Fibroblast of villous mesenchyme (primary cell): ENCODE results near the gene AFF4. TPM values are rescaled to one million over a fixed set of nuclear protein-coding genes. Genes with fewer than 3 reads are reported as not detected.

Experiments
- DNase-seq: peaks from one replicate; pipeline ENCODE4 v3.0.0-alpha.2; 2010; ENCODE audit warnings: low read depth
- H3K4me3 ChIP-seq: 2 replicates; pipeline ENCODE4 v1.5.1; 2011; ENCODE audit warnings: low read depth, mild to moderate bottlenecking, low read length
- small RNA-seq: library from RNA; depleted of rRNA; stranded (forward); fragments of <200 nt; gene quantifications from one replicate; pipeline ENCODE3, GENCODE V24; 2012
- total RNA-seq: library from RNA; depleted of rRNA; stranded (reverse); fragments of >200 nt; gene quantifications from 2 replicates; pipeline ENCODE4 v1.2.3, GENCODE V29; 2012
- TF ChIP-seq, protein P1 (sequence below): IDR thresholded peaks from 2 replicates; pipeline ENCODE4 v1.5.1; 2012; ENCODE audit warnings: low read depth, mild to moderate bottlenecking, low read length; ENCODE audit not compliant: insufficient read depth

AFF4 gene
- total RNA-seq, 1 donor = 95.0 TPM

DNA sequence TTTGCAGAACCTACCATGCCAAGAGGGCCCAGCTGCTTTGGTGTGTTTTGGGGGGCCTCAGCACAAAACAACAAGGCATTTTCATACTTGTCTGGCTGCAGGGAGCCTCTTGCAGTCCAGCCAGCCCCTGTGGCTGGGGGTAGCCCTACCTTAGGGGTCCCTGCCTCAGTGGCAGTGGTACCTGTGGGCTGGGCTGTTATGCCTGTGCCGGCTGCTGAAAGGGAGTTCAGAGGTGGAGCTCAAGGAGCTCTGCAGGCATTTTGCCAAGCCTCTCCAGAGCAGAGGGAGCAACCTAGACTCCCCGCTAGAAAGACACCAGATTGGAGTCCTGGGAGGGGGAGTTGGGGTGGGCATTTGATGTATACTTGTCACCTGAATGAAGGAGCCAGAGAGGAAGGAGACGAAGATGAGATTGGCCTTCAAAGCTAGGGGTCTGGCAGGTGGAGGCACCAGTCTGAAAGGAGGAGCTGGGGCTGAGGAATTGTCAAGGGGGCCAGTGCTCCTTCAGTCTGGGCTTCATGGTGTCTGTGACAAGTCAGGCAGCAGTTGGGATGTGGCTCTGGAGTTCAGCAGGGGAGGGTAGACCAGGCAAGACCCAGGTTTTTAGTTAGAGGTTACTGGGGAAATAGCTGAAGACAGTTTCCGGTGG is 134.5 kb downstream of the AFF4 start:
- TF ChIP-seq, protein P1, sequence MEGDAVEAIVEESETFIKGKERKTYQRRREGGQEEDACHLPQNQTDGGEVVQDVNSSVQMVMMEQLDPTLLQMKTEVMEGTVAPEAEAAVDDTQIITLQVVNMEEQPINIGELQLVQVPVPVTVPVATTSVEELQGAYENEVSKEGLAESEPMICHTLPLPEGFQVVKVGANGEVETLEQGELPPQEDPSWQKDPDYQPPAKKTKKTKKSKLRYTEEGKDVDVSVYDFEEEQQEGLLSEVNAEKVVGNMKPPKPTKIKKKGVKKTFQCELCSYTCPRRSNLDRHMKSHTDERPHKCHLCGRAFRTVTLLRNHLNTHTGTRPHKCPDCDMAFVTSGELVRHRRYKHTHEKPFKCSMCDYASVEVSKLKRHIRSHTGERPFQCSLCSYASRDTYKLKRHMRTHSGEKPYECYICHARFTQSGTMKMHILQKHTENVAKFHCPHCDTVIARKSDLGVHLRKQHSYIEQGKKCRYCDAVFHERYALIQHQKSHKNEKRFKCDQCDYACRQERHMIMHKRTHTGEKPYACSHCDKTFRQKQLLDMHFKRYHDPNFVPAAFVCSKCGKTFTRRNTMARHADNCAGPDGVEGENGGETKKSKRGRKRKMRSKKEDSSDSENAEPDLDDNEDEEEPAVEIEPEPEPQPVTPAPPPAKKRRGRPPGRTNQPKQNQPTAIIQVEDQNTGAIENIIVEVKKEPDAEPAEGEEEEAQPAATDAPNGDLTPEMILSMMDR = no peak
- H3K4me3 ChIP-seq = peak overlapping the region; percentile 64
- no peak for DNase-seq

DNA sequence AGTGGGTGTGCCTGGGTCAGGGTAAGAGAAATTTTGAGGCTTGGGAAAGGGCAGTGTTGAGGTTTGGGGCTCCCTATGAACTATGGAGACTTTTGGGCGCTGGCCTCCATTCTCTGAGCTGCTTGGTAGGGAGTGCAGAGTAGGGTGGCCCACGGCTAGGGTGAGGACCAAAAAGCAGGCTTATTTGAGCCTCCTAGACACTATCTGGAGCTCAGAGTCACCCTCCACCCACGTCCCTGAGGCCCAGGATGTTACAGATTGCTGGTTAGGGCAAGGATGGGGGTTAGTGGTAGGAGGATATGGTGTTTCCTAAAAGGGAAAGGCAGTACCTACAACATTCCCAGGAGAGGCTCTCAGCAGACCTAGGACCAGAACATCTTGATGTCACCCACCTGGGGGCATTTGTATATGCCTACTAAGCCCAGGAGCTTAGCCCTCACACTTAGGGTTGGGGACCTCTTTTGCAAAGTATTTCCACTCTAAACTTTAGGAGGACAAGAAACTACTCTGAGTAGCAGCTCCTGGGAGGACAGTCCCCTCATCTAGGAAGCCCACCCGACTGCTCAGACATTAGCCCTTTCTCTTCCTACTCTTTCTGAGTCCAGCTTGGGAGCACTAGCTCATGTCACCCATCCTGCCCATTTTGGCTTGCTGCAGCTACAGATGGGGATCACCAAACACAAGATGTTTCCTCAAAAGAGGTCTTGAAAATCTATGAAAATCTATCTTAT is 135.3 kb downstream of the AFF4 start:
- TF ChIP-seq, protein P1 = no peak
- H3K4me3 ChIP-seq = no peak overlapping the region
- no peak for DNase-seq

DNA sequence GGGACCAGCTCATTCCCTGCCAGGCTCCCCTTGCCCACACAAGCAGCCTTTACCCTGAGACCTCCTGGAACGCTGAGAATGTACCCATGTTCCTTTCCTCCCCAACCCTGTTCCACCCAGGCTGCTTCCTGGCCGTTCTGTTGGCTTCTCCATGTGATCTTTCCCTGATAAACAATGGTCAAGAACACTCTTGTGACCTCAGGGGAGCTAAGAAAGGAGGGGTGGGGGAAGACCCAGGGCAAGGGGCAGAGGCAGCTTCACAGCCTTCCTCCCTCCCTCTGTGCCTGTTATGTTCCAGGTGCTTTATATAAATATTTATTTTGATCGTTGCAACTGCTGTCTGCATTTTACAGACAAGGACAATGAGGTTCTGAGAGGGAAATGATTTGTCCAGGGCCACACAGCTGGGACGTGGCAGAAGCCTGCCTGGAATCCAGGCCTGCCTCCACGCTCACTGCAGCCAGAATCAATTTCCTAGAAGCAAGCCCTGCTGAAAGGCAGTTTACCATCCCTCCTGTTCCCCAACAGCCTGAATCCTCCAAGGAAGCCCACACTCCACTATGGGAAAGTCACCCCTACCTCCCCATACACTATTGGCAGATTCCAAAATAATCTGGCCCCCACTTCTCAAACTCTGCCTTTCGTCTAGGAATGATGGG is 136.9 kb downstream of the AFF4 start:
- TF ChIP-seq, protein P1 = no peak
- no peak overlapping the region for H3K4me3 ChIP-seq
- DNase-seq = no peak

DNA sequence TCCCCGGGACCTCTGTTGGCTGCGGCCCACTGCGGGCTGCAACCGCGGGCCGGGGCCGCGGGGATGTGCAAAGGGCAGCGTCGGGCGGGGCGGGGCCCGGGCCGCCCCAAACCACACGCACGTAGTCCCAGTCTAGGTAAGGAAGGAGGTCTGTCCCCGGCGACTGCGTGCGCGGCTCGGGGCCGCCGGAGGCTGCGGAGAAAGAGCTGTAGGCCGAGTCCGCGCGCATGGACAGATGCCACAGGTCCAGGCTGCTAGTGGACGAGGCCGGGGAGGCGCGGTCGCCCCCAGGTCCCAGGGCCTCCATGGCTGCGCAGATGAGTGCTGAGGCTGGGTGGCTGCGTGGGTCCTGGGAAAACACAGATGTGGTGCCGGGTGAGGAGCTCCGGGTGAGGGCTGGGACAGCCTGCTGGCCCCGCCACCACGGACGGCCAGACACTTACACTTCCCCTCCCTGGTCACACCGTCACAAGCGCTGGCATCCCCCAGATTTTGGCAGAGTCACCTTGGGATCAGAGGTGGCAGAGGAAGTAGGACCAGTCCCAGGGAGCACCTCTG is 137.5 kb downstream of the AFF4 start:
- no peak for DNase-seq
- TF ChIP-seq, protein P1 = no peak
- no peak overlapping the region for H3K4me3 ChIP-seq

Small RNA genes within 50 kb of the gene (small RNA-seq; reads per million reads assigned to genes)
- gene AC113410.1 (not detected), gene ATP6V0E1P1 (not detected), gene RF00019 (not detected), gene RNA5SP192 (not detected)

Other genes with a start within 250 kb of the AFF4 start
- 9.7 and 13.0 TPM in 2 replicates for gene KIF3A, start 226.1 kb downstream of the AFF4 start, total RNA-seq
- gene CCNI2, start 216.2 kb downstream of the AFF4 start, total RNA-seq = under 0.01 TPM in 1 of 2 replicates, not detected in the other
- 43.5 and 51.4 TPM in 2 replicates for gene SEPTIN8, start 186.4 kb downstream of the AFF4 start, total RNA-seq
- gene SOWAHA, start 150.3 kb downstream of the AFF4 start, total RNA-seq = under 0.01 TPM in 2 replicates
- 6.1 and 6.5 TPM in 2 replicates for gene SHROOM1, start 133.0 kb downstream of the AFF4 start, total RNA-seq
- not detected in 2 replicates for gene GDF9, start 97.2 kb downstream of the AFF4 start, total RNA-seq
- gene UQCRQ, start 97.0 kb downstream of the AFF4 start, total RNA-seq = 134 and 179 TPM in 2 replicates
- gene LEAP2, start 90.0 kb downstream of the AFF4 start, total RNA-seq = under 0.01 and 0.32 TPM in 2 replicates
- gene ZCCHC10, start 62.9 kb upstream of the AFF4 start, total RNA-seq = 11.0 and 25.5 TPM in 2 replicates
- gene HSPA4, start 88.4 kb upstream of the AFF4 start, total RNA-seq = 104 and 187 TPM in 2 replicates